ENCODE results near the gene SH3GL1.

The SH3GL1 gene

DNA sequence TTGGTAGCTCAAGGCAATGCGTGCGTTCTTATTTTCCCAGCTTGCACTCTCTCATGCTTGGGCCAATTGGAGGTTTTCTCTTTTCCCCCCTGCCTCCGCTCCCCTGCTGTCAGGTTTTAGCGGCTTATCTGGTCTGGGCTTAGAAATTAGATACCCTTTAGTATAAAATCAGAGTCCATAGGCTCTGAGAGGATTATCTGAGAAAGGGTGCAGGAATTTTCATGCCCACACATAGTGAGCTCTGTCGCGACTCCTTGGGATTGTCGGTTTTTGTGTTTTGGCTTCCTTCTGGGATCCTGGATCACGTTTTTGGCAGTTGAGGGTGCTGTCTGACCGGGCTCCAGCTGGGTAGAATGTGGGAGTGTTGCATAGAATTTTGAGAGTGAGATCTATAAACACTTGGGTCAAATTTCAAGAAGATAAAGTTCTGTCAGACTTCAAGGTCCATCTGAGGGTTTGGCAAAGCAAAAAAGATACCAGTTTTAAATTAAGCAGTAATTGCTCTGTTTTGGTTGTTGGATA, 14.5 kb upstream of the SH3GL1 start:
- Mint-ChIP-seq H3K27ac (no peak overlapping the region), H3K4me3 (no peak overlapping the region), H3K4me1 (no peaks in the 10 kb centered on the region), H3K9me3 (no peaks in the 10 kb centered on the region), H3K36me3 (peaks cover 90% of the 10 kb centered on the region)
- no peak for DNase-seq (ENCODE audit: low spot score in 2 of 2)
- ATAC-seq: no peak

DNA sequence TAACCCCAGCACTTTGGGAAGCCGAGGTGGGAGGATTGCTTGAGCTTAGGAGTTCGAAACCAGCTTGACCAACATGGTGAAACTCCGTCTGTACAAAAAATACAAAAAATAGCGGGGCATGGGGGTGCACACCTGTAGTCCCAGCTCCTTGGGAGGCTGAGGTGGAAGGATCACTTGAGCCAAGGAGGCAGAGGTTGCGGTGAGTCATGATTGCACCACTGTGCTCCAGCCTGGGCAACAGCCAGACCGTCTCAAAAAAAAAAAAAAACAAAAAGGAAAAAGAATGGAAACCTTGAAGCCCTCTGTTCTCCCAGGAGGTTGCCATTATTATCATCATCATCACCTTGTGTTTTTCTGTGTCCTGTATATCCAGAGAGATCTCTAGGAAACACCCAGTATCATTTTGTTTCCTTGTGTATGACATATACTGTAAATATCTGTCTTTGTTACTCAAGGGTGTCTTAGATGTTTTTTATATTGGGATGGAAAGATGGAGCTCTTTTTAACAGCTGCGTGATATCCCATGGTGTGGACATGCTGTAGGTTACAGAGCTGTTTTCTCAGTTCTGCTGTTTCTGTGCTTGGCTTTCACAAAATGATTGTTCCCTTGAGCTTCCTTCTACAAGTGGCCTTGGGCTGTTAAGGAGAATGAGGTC, 13.9 kb upstream of the SH3GL1 start:
- H3K9me3 Mint-ChIP-seq: no peaks in the 10 kb centered on the region
- no peaks in the 10 kb centered on the region for H3K4me1 Mint-ChIP-seq
- no peak for DNase-seq (ENCODE audit: low spot score in 2 of 2)
- no peak for ATAC-seq
- no peak overlapping the region for H3K4me3 Mint-ChIP-seq
- H3K36me3 Mint-ChIP-seq: peaks cover 90% of the 10 kb centered on the region
- no peak overlapping the region for H3K27ac Mint-ChIP-seq

DNA sequence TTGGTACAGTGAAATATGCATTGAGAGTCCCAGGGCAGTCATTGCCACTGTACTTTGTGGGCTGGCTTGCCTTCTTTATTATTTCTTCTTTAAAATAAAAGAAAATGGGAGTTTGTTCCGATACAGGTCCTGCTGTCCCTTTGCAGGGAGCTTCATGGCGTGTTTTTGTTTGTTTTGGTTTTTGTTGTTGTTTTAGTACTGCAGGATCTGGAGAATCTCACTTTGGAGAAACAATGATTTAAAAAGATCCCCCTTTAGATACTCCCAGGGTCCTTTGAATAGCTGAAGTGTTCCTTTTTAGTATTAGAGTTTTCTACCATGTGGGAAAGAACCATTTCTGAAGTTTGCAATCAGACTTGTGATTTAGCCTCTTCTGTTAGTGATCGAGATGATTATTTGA, 13.2 kb upstream of the SH3GL1 start:
- no peaks in the 10 kb centered on the region for H3K4me1 Mint-ChIP-seq
- DNase-seq (ENCODE audit: low spot score in 2 of 2) (no peak), ATAC-seq (no peak)
- no peak overlapping the region for H3K4me3 Mint-ChIP-seq
- peaks cover 90% of the 10 kb centered on the region for H3K36me3 Mint-ChIP-seq
- H3K9me3 Mint-ChIP-seq: no peaks in the 10 kb centered on the region
- H3K27ac Mint-ChIP-seq: no peak overlapping the region

DNA sequence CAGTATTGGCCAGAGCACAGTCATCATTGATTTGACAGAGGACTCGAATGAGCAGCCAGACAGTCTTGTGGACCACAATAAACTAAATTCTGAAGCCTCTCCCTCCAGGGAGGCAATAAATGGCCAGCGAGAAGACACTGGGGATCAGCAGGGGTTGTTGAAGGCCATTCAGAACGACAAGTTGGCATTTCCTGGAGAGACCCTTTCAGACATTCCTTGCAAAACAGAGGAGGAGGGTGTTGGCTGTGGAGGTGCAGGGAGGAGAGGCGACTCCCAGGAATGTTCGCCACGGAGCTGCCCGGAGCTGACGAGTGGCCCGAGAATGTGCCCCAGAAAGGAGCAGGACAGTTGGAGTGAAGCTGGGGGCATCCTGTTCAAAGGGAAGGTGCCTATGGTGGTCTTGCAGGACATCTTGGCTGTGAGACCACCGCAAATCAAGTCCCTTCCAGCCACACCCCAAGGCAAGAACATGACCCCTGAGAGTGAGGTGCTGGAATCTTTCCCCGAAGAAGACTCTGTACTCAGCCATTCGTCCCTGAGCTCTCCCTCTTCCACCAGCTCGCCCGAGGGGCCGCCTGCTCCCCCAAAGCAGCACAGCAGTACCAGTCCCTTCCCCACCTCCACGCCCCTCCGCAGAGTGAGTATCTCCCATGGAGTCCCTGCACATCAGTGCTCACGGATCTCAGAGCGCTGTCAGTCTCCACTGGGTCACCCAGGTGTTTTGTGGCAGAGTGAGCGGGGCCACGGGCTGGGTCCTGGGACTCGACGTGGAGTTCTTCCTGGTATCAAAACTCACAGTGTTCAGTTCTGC, 9.0 kb upstream of the SH3GL1 start:
- Mint-ChIP-seq H3K4me3 (no peak overlapping the region), H3K4me1 (peaks cover 4% of the 10 kb centered on the region), H3K27ac (no peak overlapping the region), H3K36me3 (peaks cover 99% of the 10 kb centered on the region), H3K9me3 (no peaks in the 10 kb centered on the region)
- DNase-seq (ENCODE audit: low spot score in 2 of 2) (no peak), ATAC-seq (no peak)

DNA sequence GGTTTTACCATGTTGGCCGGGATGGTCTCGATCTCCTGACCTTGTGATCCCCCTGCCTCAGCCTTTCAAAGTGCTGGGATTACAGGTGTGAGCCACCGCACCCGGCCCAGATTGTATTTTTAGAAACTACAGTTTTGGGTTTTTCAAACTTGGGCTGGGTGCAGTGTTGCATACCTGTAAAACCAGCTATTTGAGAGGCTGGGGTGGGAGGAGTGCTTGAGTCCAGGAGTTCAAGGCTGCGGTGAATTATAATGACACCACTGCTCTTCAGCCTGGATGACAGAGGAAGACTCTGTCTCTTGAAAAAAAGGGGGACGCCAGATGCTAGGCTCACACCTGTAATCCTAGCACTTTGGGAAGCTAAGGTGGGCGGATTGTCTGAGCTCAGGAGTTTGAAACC, 6.3 kb upstream of the SH3GL1 start:
- H3K27ac Mint-ChIP-seq: no peak overlapping the region
- no peak for DNase-seq (ENCODE audit: low spot score in 2 of 2)
- no peak overlapping the region for H3K4me3 Mint-ChIP-seq
- ATAC-seq: no peak
- H3K36me3 Mint-ChIP-seq: peaks cover 92% of the 10 kb centered on the region
- peaks cover 18% of the 10 kb centered on the region for H3K4me1 Mint-ChIP-seq
- no peaks in the 10 kb centered on the region for H3K9me3 Mint-ChIP-seq

DNA sequence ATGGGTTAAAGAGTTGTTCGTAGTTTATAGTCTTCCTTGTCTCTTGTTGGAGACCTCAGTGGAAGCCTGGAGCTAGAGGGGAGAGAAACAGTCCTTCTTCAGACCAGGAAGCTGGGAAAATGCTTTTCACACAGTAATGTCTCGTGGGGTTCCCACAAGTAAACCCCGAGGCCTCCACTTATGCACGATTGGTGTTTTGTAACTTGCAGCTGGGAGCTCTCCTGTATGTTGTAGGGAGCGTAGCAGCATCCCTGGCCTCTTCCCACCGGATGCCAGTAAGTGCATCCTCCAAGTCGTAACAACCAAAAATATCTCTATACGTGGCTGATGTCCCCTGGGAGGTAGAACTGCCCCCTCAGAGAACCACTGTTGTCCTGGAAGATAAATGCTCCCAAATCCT, 5.6 kb upstream of the SH3GL1 start:
- no peak overlapping the region for H3K4me3 Mint-ChIP-seq
- DNase-seq (ENCODE audit: low spot score in 2 of 2): no peak
- H3K36me3 Mint-ChIP-seq: peaks cover 86% of the 10 kb centered on the region
- H3K4me1 Mint-ChIP-seq: peaks cover 24% of the 10 kb centered on the region
- H3K9me3 Mint-ChIP-seq: no peaks in the 10 kb centered on the region
- no peak overlapping the region for H3K27ac Mint-ChIP-seq
- ATAC-seq: no peak

DNA sequence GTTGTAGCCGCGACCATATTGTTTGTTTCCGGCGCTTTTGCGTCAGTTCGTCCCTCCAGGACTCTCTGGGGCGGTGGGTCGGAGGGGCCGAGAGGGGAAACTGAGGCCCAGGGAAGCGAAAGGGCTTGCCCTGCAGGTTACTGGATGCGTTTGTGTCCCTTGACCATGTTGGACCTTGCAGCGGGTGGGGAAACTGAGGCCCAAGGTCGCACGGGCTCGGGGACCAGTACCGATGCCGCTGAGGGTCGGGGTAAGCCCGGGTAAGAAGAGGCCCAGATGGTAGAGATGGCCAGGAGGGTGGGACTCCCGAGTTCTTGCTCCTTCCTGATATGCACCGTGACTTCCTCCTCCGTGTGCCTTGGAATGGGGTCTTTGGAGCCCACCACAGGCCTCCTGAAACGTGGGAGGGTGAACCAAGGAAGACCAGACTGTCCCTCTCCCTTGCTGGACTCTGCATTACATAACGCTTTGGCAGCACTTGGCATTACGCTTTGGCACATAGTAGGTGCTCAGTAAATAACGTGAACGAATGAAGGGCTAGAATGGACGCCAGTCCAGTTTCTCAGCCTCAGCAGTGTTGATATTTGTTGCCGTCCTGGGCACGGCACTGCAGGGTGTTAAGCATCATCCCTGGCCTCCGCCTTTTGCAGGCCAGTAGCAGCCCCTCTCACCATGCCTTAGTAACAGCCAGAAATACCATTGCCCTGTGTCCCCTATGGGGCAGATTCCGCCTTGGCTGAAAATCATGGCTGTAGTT, 2.8 kb upstream of the SH3GL1 start:
- peak overlapping the region; percentile 97 for H3K4me3 Mint-ChIP-seq
- no peaks in the 10 kb centered on the region for H3K9me3 Mint-ChIP-seq
- H3K4me1 Mint-ChIP-seq: peaks cover 38% of the 10 kb centered on the region
- no peak for DNase-seq (ENCODE audit: low spot score in 2 of 2)
- ATAC-seq: no peak
- H3K27ac Mint-ChIP-seq: peak overlapping the region; percentile 94
- H3K36me3 Mint-ChIP-seq: peaks cover 78% of the 10 kb centered on the region

DNA sequence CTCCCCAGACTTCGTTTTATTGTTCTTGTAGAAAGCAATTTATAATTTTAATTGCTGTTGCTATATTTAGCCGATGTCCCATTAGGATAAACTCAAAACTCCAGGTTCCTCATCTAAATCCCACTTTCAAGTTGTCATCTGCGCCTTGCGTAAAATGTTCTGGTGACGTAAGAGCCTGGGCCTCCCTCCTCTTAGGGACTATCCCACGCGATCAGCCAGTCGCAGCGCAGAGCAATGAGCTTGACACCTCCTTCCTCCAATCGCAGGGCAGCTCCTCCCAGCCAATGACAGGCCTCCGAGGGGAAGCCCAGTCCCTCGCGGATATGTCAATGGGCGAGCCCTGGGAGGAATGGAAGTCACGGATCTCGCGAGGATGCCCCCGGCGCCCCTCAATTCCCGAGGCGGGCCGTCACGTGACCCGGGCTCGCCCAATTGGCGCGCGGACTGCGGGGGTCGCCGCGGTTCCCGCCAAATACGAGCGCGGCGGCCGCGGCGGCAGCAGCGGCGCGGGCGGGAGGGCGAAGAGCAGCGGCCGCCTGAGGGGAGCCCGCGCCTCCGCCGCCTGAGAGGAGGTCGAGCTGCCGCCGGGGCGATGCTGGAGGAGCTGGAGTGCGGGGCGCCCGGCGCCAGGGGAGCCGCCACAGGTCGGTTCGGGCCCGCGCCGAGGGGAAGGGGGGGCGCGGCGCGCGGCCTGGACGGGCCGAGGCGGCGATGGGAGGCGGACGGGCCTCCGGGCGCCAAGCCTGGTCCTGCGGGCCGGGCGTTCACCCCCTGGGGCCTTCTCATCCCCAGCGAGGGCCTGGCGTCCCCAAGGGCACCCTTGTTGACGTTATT, 2.0 kb upstream of the SH3GL1 start, which contains the start of gene CHAF1A:
TSS of gene CHAF1A (plus strand) at position 470 of the 834 bp plus-strand sequence. CDS start at position 593, 123 bp downstream.
- Mint-ChIP-seq H3K27ac (peak within 1 kb of the TSS; percentile 94), H3K4me1 (peaks cover 42% of the 10 kb centered on the region), H3K4me3 (peak within 1 kb of the TSS; percentile 97), H3K36me3 (peaks cover 76% of the 10 kb centered on the region), H3K9me3 (no peaks in the 10 kb centered on the region)
- DNase-seq (ENCODE audit: low spot score in 2 of 2) (peak; percentile 99), ATAC-seq (peak; percentile 94)

DNA sequence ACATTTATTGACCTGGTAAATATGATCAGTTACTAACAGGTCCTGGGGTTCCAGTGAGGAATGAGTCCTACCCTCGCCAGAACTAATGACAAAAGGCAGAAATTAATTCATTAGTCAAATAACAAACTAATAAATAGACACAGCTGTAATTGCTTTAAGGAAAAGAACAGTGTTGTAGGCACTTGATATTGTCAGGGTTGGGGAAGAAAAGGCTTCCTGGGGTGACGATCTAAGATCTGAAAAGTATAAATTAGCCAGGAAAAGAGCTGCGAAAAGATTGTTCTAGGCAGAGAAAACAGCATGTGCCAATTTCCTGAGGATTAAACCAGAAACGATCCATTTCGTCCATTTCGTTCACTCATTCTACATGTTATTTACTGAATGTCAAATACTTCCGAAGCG, 1.4 kb upstream of the SH3GL1 start:
- H3K9me3 Mint-ChIP-seq: no peaks in the 10 kb centered on the region
- DNase-seq (ENCODE audit: low spot score in 2 of 2) (no peak), ATAC-seq (no peak)
- H3K36me3 Mint-ChIP-seq: peaks cover 76% of the 10 kb centered on the region
- H3K27ac Mint-ChIP-seq: peak overlapping the region; percentile 94
- peaks cover 47% of the 10 kb centered on the region for H3K4me1 Mint-ChIP-seq
- peak overlapping the region; percentile 97 for H3K4me3 Mint-ChIP-seq

DNA sequence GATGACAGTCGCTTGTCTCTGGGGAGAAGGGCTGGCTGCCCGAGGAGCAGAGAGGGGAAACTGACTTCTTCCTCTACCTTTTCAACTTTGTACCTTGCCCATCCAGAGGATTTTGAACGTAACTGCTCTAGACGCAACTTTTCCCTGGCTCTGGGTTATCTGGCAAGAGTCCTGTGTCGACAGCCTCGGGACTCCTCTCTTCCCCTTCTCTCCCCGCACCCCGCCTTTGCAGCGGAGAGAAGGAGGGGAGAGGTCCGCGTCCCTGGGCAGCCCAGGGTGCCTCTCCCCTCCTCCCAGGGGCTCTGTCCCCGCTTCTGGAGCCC, 574 bp downstream of the SH3GL1 start:
- ATAC-seq (peak; percentile 5), DNase-seq (ENCODE audit: low spot score in 2 of 2) (no peak)
- no peaks in the 10 kb centered on the region for H3K9me3 Mint-ChIP-seq
- H3K27ac Mint-ChIP-seq: peak overlapping the region; percentile 95
- H3K36me3 Mint-ChIP-seq: peaks cover 76% of the 10 kb centered on the region
- H3K4me1 Mint-ChIP-seq: peaks cover 56% of the 10 kb centered on the region
- H3K4me3 Mint-ChIP-seq: peak overlapping the region; percentile 97

DNA sequence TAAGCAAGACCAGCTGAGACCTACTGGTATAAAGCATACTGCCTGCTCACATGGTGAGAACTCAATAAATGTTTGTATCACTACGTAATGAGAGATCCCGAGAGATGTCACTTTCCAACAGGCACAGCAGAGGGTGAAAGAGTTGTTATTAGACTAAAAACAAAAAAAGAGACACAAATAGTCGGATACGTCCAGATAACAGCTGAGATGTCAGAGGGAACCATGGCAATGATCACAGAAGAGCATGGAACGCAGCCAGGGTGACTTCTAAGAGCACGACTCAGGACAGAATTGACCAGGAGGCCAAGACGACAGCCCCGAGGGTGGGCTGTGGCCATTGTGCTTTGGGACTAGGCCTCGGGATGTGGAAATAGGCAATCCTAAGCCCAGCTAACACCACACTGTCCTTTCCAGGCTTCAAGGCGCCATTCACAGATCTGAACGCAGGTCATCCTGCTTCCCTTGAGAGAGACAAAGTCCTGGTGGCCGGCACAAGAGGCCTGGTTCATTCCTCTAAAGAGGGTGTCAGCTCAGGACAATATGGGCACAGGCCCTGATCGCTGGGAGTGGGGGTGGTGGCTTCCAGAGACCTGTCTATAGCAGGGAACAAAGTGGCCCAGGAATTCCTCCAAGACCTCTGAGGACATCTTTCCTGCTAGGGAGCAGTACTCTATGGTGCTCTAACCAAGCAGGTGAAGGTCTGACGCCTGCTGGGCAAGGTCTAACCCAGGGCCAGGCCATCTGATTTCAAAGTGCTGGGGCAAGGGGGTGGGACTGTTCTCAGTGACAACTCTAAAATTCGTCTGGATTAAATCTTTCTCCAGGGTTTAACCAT, 3.2 kb downstream of the SH3GL1 start:
- no peak for DNase-seq (ENCODE audit: low spot score in 2 of 2)
- Mint-ChIP-seq H3K27ac (no peak overlapping the region), H3K9me3 (no peaks in the 10 kb centered on the region), H3K4me3 (no peak overlapping the region), H3K36me3 (peaks cover 69% of the 10 kb centered on the region), H3K4me1 (peaks cover 62% of the 10 kb centered on the region)
- ATAC-seq: no peak

DNA sequence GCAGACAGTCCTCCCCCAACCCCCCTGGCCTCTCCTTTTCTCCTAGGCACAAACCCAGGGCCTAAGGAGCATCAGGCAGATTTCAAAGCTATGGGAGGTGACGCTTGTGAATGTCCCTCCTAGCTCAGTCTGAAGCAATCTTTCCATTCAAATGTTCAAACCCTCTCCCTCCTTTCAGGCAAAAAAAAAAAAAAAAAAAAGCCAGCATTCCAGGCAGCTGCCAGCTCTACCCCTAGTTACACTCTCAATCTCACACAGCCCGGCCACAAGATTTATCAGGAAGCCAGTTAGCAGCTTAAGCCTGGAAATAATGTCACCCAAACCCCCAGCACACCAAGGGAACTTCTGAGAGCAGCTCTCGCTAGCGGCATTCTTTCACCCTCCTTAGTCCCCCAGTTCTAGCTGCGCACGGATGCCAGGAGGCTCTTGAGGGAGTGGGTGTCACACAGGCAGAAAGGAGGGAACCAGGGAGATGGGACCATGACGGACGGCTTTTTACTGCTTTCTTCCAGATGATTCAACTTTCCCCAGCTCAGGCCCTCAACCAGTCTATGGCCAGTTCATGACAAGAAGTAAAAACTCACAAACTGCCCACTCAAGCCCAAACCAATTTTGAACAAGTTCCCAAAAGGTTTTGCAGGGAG, 6.3 kb downstream of the SH3GL1 start:
- no peak for DNase-seq (ENCODE audit: low spot score in 2 of 2)
- Mint-ChIP-seq H3K36me3 (peaks cover 79% of the 10 kb centered on the region), H3K4me3 (no peak overlapping the region), H3K9me3 (no peaks in the 10 kb centered on the region), H3K4me1 (peaks cover 63% of the 10 kb centered on the region), H3K27ac (peak overlapping the region; percentile 85)
- ATAC-seq: no peak

DNA sequence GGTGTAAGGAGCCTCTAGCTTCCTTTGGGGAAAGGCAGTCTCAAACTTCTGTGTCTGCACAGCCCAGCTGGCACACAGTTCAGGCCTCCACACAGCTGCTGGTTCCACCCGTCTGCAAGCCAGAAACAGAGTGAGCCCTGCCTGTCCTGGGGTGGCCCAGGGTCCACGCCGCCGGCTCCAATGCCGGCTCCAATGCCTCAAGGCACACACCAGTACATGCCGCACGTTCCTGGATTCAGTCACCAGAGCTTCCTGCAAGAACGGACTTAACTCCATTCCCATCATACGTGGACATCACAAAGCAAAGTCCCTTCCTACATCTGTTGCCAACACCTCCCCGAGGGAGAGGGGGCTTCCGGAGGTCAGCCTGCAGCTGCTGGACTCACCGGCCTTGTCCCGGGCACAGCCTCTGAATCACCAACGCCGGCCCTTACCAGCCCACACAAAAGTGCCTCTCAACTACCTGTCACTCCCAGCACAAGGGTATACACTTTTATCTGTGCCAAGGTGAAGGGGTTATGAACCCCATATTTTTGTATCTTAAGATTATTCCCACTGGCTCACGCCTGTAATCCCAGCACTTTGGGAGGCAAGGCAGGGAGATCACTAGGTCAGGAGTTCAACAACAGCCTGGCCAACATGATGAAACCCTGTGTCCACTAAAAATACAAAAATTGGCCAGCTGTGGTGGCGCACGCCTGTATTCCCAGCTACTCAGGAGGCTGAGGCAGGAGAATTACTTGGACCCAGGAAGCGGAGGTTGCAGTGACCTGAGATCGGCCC, 8.5 kb downstream of the SH3GL1 start:
- Mint-ChIP-seq H3K4me1 (peaks cover 63% of the 10 kb centered on the region), H3K27ac (no peak overlapping the region), H3K36me3 (peaks cover 80% of the 10 kb centered on the region), H3K9me3 (no peaks in the 10 kb centered on the region), H3K4me3 (no peak overlapping the region)
- DNase-seq (ENCODE audit: low spot score in 2 of 2) (no peak), ATAC-seq (no peak)

Data from stimulated activated effector memory CD8-positive, alpha-beta T cell treated with anti-CD3 and anti-CD28 coated beads, Interleukin-12 subunit alpha, Interleukin-12 subunit beta, amount 100 ng/mL, for 72 hours (primary cell).